GM21619 (cell line): ENCODE data around the gene AGO1.
"Not testable (repeated sequence)": the region's sequence is repeated elsewhere in the genome, so short reads cannot be mapped to it uniquely, and the experiment has no call there.

Experiments
- ATAC-seq: cut with Tn5 transposase; IDR thresholded peaks from one replicate; pipeline ENCODE4 v1.9.1; 2021; ENCODE audit not compliant: unreplicated experiment

The AGO1 gene

GRCh38 chr1:35968396-35968795 lies 85.4 kb downstream of the AGO1 start:
- ATAC-seq: no peak

GRCh38 chr1:35971601-35972000 lies 88.6 kb downstream of the AGO1 start:
- ATAC-seq: no peak

GRCh38 chr1:35972631-35973030 lies 89.6 kb downstream of the AGO1 start:
- not testable (repeated sequence) for ATAC-seq

GRCh38 chr1:35980090-35980489 lies 97.1 kb downstream of the AGO1 start:
- no peak for ATAC-seq
